Thymus (tissue), 11 donors: ENCODE data around the gene HPN. TPM values are rescaled to one million over a fixed set of nuclear protein-coding genes. Genes with fewer than 3 reads are reported as not detected.
"Not testable (repeated sequence)": the region's sequence is repeated elsewhere in the genome, so short reads cannot be mapped to it uniquely, and the experiment has no call there.

ENCODE experiments used
- DNase-seq, 9 donors: peaks; one replicate each; pipeline ENCODE4 v3.0.0-alpha.2; 2013; ENCODE audit warnings: low spot score in 9 of 9, low read depth in 6 of 9, missing footprints in 1 of 9
- H3K27ac ChIP-seq, 2 donors: one replicate each; pipeline ENCODE4 v1.5.1; 2013; ENCODE audit warnings: control low read depth in 1 of 2, low read depth in 1 of 2, low read length in 1 of 2, mild to moderate bottlenecking in 1 of 2, moderate library complexity in 1 of 2
- H3K27me3 ChIP-seq, 2 donors: one replicate each; pipeline ENCODE4 v1.5.1; 2013; ENCODE audit warnings: low read length in 1 of 2; ENCODE audit not compliant: control insufficient read depth in 2 of 2, insufficient read depth in 1 of 2
- H3K36me3 ChIP-seq, 2 donors: one replicate each; pipeline ENCODE4 v1.5.1; 2013; ENCODE audit warnings: low read length in 1 of 2, mild to moderate bottlenecking in 1 of 2, moderate library complexity in 1 of 2; ENCODE audit not compliant: control insufficient read depth in 2 of 2, insufficient read depth in 2 of 2
- H3K4me1 ChIP-seq, 2 donors: one replicate each; pipeline ENCODE4 v1.5.1; 2013; ENCODE audit warnings: low read length in 2 of 2; ENCODE audit not compliant: control insufficient read depth in 2 of 2, insufficient read depth in 2 of 2
- H3K4me3 ChIP-seq, 2 donors: one replicate each; pipeline ENCODE4 v1.5.1; 2013; ENCODE audit warnings: low read length in 2 of 2, control low read depth in 1 of 2, mild to moderate bottlenecking in 1 of 2
- H3K9me3 ChIP-seq, 2 donors: one replicate each; pipeline ENCODE4 v1.5.1; 2013; ENCODE audit warnings: low read length in 1 of 2, mild to moderate bottlenecking in 1 of 2; ENCODE audit not compliant: control insufficient read depth in 2 of 2, insufficient read depth in 1 of 2
- WGBS: extraction: QIAGEN DNeasy Blood & Tissue Kit; methylation state at CpG from one replicate; pipeline ENCODE4 v1.1.7; 2013; 5-methylcytosine and 5-hydroxymethylcytosine counted together
- polyA plus RNA-seq: library from polyadenylated mRNA; stranded (reverse); fragments of 200-250 nt; gene quantifications from one replicate; pipeline ENCODE4 v1.2.3, GENCODE V29; 2013
- total RNA-seq: library from RNA; stranded (reverse); fragments of 120-200 nt; gene quantifications from one replicate; pipeline ENCODE4 v1.2.4, GENCODE V29; 2013
- donor health status: healthy.

The HPN gene
- total and polyA plus RNA-seq, 2 donors = 0.66 to 0.82 TPM

DNA sequence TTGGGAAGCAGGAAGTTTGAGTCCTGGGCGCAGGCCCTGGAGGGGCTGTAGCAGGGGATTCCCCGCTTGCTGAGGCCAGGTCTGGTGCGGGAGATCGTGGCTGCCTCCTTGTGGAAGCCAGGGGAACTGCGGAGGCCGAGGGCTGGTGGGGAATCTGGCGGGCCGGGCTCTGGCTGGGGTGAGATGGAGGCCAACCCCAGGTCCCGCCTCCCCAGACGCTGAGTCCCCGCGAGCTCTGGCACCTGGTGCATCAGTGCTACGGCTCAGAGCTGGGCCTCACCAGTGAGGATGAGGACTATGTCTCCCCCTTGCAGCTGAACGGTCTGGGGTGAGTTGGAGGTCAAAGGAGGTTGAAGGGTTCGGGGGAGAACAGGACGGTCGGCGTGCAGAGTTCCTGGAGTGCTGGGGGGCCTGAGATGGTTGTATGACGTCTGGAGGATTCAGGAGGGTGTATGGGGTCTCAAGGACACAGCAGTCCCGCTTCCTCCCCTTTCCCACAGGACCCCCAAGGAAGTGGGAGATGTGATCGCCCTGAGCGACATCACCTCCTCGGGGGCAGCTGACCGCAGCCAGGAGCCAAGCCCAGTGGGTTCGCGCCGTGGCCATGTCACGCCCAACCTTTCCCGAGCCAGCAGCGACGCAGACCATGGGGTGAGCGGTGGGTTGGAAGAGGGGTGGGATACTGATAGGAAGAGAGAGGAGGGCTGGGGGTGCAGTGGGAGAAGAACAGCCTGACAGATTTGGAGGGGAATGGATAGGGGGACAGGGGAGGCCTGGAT is 28.3 kb upstream of the HPN start:
- peak in 3 of 9 donors; percentile 59 to 75 (median 72) for DNase-seq
- WGBS = 74% methylated on average over 32 of the region's 32 CpGs
- Histone ChIP-seq H3K27me3 (no peaks in the 10 kb centered on the region), H3K4me1 (peaks cover 9 to 32% of the 10 kb centered on the region in 2 donors), H3K36me3 (peaks cover 70 to 85% of the 10 kb centered on the region in 2 donors), H3K9me3 (no peaks in the 10 kb centered on the region), H3K27ac (peak overlapping the region; percentile 74 to 83), H3K4me3 (no peak overlapping the region)

DNA sequence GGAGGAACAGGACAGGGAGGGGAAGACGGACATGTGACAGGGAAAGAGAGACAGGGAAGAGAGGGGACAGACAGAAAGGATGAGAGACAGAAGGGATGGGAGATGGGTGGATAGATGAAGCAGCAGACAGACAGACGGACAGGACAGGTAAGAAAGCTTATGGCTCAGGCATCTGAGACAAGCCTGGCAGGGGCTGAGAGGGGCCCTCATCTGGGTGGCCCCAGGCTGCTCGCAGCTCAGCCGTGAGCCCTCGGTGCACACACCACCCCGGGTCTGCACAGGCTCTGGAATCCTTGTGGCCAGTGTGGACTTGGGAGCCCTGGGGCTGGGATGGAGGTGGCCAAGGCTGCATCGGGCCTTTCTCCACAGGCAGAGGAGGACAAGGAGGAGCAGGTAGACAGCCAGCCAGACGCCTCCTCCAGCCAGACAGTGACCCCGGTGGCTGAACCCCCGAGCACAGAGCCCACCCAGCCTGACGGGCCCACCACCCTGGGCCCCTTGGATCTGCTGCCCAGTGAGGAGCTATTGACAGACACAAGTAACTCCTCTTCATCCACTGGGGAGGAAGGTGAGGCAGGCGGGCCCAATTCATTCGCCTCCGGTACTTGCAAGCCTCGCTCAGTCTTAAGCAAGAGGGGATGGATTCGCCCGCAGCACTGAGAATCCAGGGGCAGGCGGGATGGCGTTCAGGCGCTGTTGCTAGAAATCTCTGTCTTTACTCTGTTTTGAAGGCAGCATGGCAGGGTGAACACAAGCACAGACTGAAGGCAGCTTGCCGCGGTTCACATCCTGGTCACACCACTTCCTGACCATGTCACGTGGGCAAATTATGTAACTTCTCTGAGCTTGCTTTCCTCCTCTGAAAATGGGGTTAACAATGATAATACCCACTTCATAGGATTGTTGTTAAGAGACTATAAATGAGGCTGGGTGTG is 27.4 kb upstream of the HPN start:
- no peaks in the 10 kb centered on the region for H3K27me3 ChIP-seq
- no peaks in the 10 kb centered on the region for H3K9me3 ChIP-seq
- WGBS = 74% methylated on average over 23 of the region's 23 CpGs
- H3K4me3 ChIP-seq = no peak overlapping the region
- DNase-seq = peak in 4 of 9 donors; percentile 45 to 82 (median 62)
- H3K4me1 ChIP-seq = peaks cover 9 to 32% of the 10 kb centered on the region in 2 donors
- peaks cover 74 to 90% of the 10 kb centered on the region in 2 donors for H3K36me3 ChIP-seq
- peak overlapping the region; percentile 74 to 83 for H3K27ac ChIP-seq

DNA sequence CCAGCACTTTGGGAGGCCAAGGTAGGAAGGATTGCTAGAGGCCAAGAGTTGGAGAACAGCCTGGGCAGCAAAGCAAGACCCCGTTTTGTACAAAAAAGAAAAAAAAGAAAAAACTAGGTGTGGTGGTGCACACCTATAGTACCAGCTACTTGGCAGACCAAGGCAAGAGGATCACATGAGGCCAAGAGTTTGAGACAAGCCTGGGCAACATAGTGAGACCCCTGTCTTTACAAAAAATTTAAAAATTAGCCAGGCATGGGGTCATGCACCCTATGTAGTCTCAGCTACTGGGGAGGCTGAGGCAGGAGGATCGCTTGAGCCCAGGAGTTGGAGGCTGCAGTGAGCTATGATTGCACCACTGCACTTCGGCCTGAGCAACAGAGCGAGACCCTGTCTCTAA is 26.7 kb upstream of the HPN start:
- peak overlapping the region; percentile 67 to 74 for H3K27ac ChIP-seq
- 96% methylated on average over 4 of the region's 4 CpGs for WGBS
- not testable (repeated sequence) for DNase-seq, H3K9me3 ChIP-seq, H3K27me3 ChIP-seq, H3K4me3 ChIP-seq
- peaks cover 9 to 32% of the 10 kb centered on the region in 2 donors for H3K4me1 ChIP-seq
- peaks cover 74 to 90% of the 10 kb centered on the region in 2 donors for H3K36me3 ChIP-seq

DNA sequence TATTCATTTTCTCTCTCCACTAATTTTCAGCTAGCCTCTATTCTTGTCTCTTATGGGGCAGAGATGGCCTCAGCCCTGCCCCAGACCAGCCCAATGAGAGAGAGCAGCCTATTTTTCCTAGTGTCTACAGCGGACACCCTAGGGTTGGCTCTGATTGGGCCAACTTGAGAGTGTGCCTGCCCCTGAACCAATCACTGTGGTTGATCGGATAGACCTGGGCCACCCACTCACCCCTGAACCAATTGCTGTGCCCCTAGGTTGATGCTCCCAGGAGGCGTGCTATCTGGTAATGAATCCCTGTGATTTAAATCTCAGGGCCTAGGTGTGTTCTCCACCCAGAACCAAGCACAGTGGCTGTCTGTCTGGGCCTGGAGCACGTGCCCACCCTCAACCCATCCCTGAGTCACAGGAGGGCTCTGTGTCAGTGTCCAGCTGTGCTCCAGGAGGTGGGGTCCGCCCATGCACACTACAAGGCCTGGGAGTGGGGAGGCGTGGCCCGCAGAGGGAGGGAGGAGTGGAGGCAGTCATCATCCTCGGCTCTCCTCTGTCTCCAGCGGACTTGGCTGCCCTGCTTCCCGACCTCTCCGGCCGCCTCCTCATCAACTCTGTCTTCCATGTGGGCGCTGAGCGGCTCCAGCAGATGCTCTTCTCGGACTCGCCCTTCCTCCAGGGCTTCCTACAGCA is 26.1 kb upstream of the HPN start:
- Histone ChIP-seq H3K27ac (no peak overlapping the region), H3K36me3 (peaks cover 72 to 85% of the 10 kb centered on the region in 2 donors), H3K27me3 (no peaks in the 10 kb centered on the region), H3K9me3 (no peaks in the 10 kb centered on the region), H3K4me3 (no peak overlapping the region), H3K4me1 (peaks cover 9 to 32% of the 10 kb centered on the region in 2 donors)
- 95% methylated on average over 16 of the region's 16 CpGs for WGBS
- no peak for DNase-seq

DNA sequence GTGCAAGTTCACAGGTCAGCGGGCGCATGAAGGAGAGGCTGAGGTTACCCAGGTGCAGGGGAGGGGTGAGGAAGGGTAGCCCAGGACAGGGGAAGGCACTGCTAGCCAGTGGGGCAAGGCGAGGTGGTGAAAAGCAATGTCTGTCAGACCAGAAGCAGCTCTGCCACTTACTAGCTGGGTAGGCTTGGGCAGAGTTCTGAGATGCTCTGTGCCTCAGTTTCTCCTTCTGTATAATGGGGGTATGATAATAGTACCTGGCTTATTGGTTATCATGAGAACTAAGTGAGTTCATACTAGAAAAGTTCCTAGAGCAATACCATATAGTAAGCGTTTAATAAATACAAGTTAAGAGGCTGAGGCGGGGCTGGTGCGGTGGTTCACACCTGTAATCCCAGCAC is 25.6 kb upstream of the HPN start:
- H3K4me1 ChIP-seq = peaks cover 9 to 32% of the 10 kb centered on the region in 2 donors
- DNase-seq = no peak
- H3K36me3 ChIP-seq = peaks cover 72 to 86% of the 10 kb centered on the region in 2 donors
- WGBS = 99% methylated on average over 6 of the region's 6 CpGs
- H3K4me3 ChIP-seq = no peak overlapping the region
- H3K9me3 ChIP-seq = no peaks in the 10 kb centered on the region
- H3K27ac ChIP-seq = no peak overlapping the region
- no peaks in the 10 kb centered on the region for H3K27me3 ChIP-seq

DNA sequence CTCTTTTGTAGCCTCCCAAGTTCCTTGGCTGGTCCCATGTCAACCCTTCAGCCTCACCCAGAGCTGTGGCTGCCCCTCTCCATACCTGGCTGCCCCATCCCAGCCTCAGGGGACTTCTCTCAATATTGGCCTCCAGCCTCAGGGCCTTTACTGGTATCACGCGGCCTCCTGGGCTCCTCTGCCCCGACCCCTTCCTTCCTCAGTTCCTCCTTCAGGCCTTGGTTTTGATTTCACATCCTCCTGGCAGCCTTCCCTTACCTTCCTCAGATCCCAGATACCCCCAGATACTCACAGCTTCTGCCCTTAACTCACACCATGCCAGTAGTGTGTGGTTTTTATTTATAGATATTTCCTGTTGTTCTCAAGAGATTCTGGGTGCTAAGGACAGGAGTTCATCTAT is 24.0 kb upstream of the HPN start:
- H3K36me3 ChIP-seq = peaks cover 74 to 83% of the 10 kb centered on the region in 2 donors
- H3K27ac ChIP-seq = no peak overlapping the region
- H3K27me3 ChIP-seq = no peaks in the 10 kb centered on the region
- H3K4me3 ChIP-seq = no peak overlapping the region
- H3K9me3 ChIP-seq = no peaks in the 10 kb centered on the region
- WGBS = 96% methylated on average over 3 of the region's 3 CpGs
- peaks cover 9 to 26% of the 10 kb centered on the region in 2 donors for H3K4me1 ChIP-seq
- no peak for DNase-seq

DNA sequence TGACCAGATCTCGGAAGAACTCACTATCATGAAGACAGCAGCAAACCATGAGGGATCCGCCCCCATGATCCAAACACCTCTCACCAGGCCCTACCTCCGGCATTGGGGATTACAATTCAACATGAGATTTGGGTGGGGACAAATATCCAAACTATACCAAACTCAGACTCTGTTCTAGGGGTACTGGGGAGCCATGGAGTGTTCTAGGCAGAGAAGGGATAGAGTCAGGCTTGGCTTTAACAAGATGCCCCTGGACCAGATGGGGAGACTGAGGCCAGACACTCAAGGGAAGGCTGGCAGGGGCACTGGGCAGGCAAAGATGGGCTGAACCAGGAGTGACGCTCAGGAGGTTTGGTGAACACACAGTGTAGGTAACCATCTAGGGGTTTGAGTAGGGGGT is 23.1 kb upstream of the HPN start:
- DNase-seq = no peak
- Histone ChIP-seq H3K4me3 (no peak overlapping the region), H3K36me3 (peaks cover 82 to 85% of the 10 kb centered on the region in 2 donors), H3K4me1 (peaks cover 7 to 18% of the 10 kb centered on the region in 2 donors), H3K9me3 (no peaks in the 10 kb centered on the region), H3K27me3 (no peaks in the 10 kb centered on the region), H3K27ac (no peak overlapping the region)
- WGBS = over 99% methylated on average over 4 of the region's 4 CpGs

DNA sequence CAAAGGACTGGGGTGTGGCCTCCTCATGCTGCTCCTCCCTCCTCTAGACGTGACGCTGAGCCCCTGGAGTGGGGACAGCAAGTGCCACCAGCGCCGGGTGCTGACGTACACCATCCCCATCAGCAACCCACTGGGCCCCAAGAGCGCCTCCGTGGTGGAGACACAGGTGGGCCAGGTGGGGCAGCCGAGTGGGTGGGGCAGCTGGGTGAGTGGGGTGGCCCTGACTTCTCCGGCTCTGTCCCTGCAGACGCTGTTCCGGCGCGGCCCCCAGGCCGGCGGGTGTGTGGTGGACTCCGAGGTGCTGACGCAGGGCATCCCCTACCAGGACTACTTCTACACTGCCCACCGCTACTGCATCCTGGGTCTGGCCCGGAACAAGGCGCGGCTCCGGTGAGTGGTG is 22.4 kb upstream of the HPN start:
- Histone ChIP-seq H3K36me3 (peaks cover 85 to 86% of the 10 kb centered on the region in 2 donors), H3K4me1 (peaks cover 2 to 10% of the 10 kb centered on the region in 2 donors), H3K4me3 (no peak overlapping the region), H3K27me3 (no peaks in the 10 kb centered on the region), H3K27ac (no peak overlapping the region), H3K9me3 (no peaks in the 10 kb centered on the region)
- DNase-seq = no peak
- WGBS = 97% methylated on average over 22 of the region's 22 CpGs
